IMR-90 (cell line): Measurements from ENCODE around the gene ATOH8. TPM values are rescaled to one million over a fixed set of nuclear protein-coding genes. Genes with fewer than 3 reads are reported as not detected.
A peak's percentile ranks its signal among the peaks of the same experiment; 100 is the strongest.

Source experiments
- ATAC-seq: fragments of 200-7000 bp; cut with Tn5 transposase; 2 replicates; pipeline ENCODE4 v1.9.1; 2020; ENCODE audit warnings: low read depth, mild to moderate bottlenecking, moderate library complexity
- BruUV-seq: library from RNA; stranded (reverse); fragments of 400-500 nt; replicated peaks from 2 replicates; lab custom pipeline; 2021; lab: Mats Ljungman, UMichigan
- CTCF ChIA-PET: fragments of 300-600 bp; formaldehyde crosslinking; extraction: SDS; loops from one replicate; lab custom pipeline; 2021; ENCODE audit warnings: antibody characterized with exemption; lab: Yijun Ruan, JAX
- POLR2A ChIA-PET: fragments of 300-600 bp; sonication (Branson Sonifier 250); formaldehyde crosslinking; loops from one replicate; lab custom pipeline; 2022; ENCODE audit warnings: antibody characterized with exemption; ENCODE audit not compliant: unreplicated experiment; lab: Charles Lee
- DNase-seq: peaks from one replicate; pipeline ENCODE4 v3.0.0; 2013
- H2AFZ ChIP-seq: replicated peaks from 2 replicates; pipeline ENCODE3; 2013; ENCODE audit warnings: low read length, mild to moderate bottlenecking; ENCODE audit not compliant: poor library complexity
- H2AK5ac ChIP-seq: 2 replicates; pipeline ENCODE4 v1.6.1; 2013; ENCODE audit warnings: low read depth, low read length, inconsistent platforms
- H2AK9ac ChIP-seq: replicated peaks from 2 replicates; pipeline ENCODE3; 2013; ENCODE audit warnings: mild to moderate bottlenecking, low read depth, low read length, moderate library complexity; ENCODE audit not compliant: poor library complexity
- H2BK120ac ChIP-seq: 2 replicates; pipeline ENCODE4 v1.6.1; 2013; ENCODE audit warnings: low read depth, low read length, inconsistent platforms
- H2BK15ac ChIP-seq: 3 replicates; pipeline ENCODE4 v1.6.1; 2013; ENCODE audit warnings: low read depth, low read length, inconsistent platforms
- H2BK20ac ChIP-seq: 2 replicates; pipeline ENCODE4 v1.6.1; 2013; ENCODE audit warnings: low read depth, mild to moderate bottlenecking, inconsistent platforms, low read length, moderate library complexity
- H2BK5ac ChIP-seq: 2 replicates; pipeline ENCODE4 v1.6.1; 2013; ENCODE audit warnings: mild to moderate bottlenecking, low read depth, low read length, inconsistent platforms; ENCODE audit not compliant: poor library complexity, severe bottlenecking
- H3K14ac ChIP-seq: replicated peaks from 2 replicates; pipeline ENCODE4 v1.6.1; 2013; ENCODE audit warnings: low read depth, low read length, inconsistent platforms
- H3K18ac ChIP-seq: 2 replicates; pipeline ENCODE4 v1.6.1; 2013; ENCODE audit warnings: low read depth, low read length, control low read depth
- H3K23ac ChIP-seq: 2 replicates; pipeline ENCODE4 v1.6.1; 2013; ENCODE audit warnings: low read depth, low read length, inconsistent platforms
- H3K27ac ChIP-seq: 2 replicates; pipeline ENCODE4 v1.5.1; 2013; ENCODE audit warnings: mild to moderate bottlenecking, control low read depth, low read length; ENCODE audit not compliant: insufficient read depth
- H3K27me3 ChIP-seq: 2 replicates; pipeline ENCODE4 v1.6.1; 2013; ENCODE audit warnings: low read length; ENCODE audit not compliant: control insufficient read depth, insufficient read depth
- H3K36me3 ChIP-seq: 2 replicates; pipeline ENCODE4 v1.6.1; 2013; ENCODE audit warnings: low read length, mixed read lengths; ENCODE audit not compliant: control insufficient read depth, insufficient read depth
- H3K4ac ChIP-seq: 2 replicates; pipeline ENCODE4 v1.6.1; 2013; ENCODE audit warnings: low read depth, low read length, inconsistent platforms
- H3K4me1 ChIP-seq: 2 replicates; pipeline ENCODE4 v1.6.1; 2013; ENCODE audit warnings: low read length, mixed read lengths; ENCODE audit not compliant: control insufficient read depth, insufficient read depth
- H3K4me2 ChIP-seq: 2 replicates; pipeline ENCODE4 v1.6.1; 2013; ENCODE audit warnings: low read depth, mild to moderate bottlenecking, control low read depth, low read length, moderate library complexity
- H3K4me3 ChIP-seq: 2 replicates; pipeline ENCODE4 v1.5.1; 2013; ENCODE audit warnings: low read depth, mild to moderate bottlenecking, control low read depth, low read length, moderate library complexity; ENCODE audit not compliant: insufficient read depth
- H3K56ac ChIP-seq: 2 replicates; pipeline ENCODE4 v1.6.1; 2013; ENCODE audit warnings: low read length, inconsistent platforms; ENCODE audit not compliant: insufficient read depth; ENCODE audit errors: extremely low read depth
- H3K79me1 ChIP-seq, 2 experiments: 2 replicates each; pipeline ENCODE4 v1.6.1; 2013; ENCODE audit warnings: low read length in 2 of 2, inconsistent platforms in 1 of 2, low read depth in 1 of 2
- H3K9ac ChIP-seq: 2 replicates; pipeline ENCODE4 v1.6.1; 2013; ENCODE audit warnings: low read depth, low read length, control low read depth
- H3K9me1 ChIP-seq: 2 replicates; pipeline ENCODE4 v1.6.1; 2013; ENCODE audit warnings: low read length, inconsistent platforms; ENCODE audit not compliant: insufficient read depth
- H3K9me3 ChIP-seq: 2 replicates; pipeline ENCODE4 v1.6.1; 2013; ENCODE audit warnings: low read length; ENCODE audit not compliant: control insufficient read depth, insufficient read depth
- H4K20me1 ChIP-seq: 2 replicates; pipeline ENCODE4 v1.6.1; 2013; ENCODE audit warnings: low read length, inconsistent platforms; ENCODE audit not compliant: insufficient read depth
- H4K5ac ChIP-seq: 2 replicates; pipeline ENCODE4 v1.6.1; 2013; ENCODE audit warnings: mild to moderate bottlenecking, low read depth, low read length, control low read depth
- H4K8ac ChIP-seq, 2 experiments: 2 replicates each; pipeline ENCODE4 v1.6.1; 2013; ENCODE audit warnings: low read depth in 2 of 2, low read length in 2 of 2, control low read depth in 1 of 2, inconsistent platforms in 1 of 2
- H4K91ac ChIP-seq: 2 replicates; pipeline ENCODE4 v1.6.1; 2013; ENCODE audit warnings: low read depth, low read length, inconsistent platforms; ENCODE audit not compliant: insufficient read depth
- BHLHE40 ChIP-seq: fragments of 150-350 bp; IDR thresholded peaks from 2 replicates; pipeline ENCODE4 v1.6.1; 2016; ENCODE audit warnings: mild to moderate bottlenecking, low read depth, low read length
- CEBPB ChIP-seq: IDR thresholded peaks from 2 replicates; pipeline ENCODE4 v1.6.1; 2012; ENCODE audit warnings: low read depth, low read length, improper control_type of control experiment
- CTCF ChIP-seq: conservative IDR thresholded peaks from 2 replicates; pipeline ENCODE4 v1.5.1; 2012; ENCODE audit warnings: mild to moderate bottlenecking, low read depth, low read length, improper control_type of control experiment
- ELK1 ChIP-seq: fragments of 150-350 bp; IDR thresholded peaks from 2 replicates; pipeline ENCODE4 v1.6.1; 2016; ENCODE audit warnings: low read depth, mild to moderate bottlenecking, low read length, moderate library complexity, borderline replicate concordance
- FOS ChIP-seq: fragments of 150-350 bp; IDR thresholded peaks from 2 replicates; pipeline ENCODE4 v1.6.1; 2016; ENCODE audit warnings: low read depth, low read length
- MAFK ChIP-seq: IDR thresholded peaks from 2 replicates; pipeline ENCODE4 v1.6.1; 2012; ENCODE audit warnings: low read depth, low read length, improper control_type of control experiment
- MAZ ChIP-seq: IDR thresholded peaks from 2 replicates; pipeline ENCODE4 v1.6.1; 2012; ENCODE audit warnings: low read depth, mild to moderate bottlenecking, low read length, improper control_type of control experiment, moderate library complexity, borderline replicate concordance
- MXI1 ChIP-seq: IDR thresholded peaks from 2 replicates; pipeline ENCODE4 v1.6.1; 2012; ENCODE audit warnings: low read depth, mild to moderate bottlenecking, low read length, moderate library complexity, borderline replicate concordance
- NFE2L2 ChIP-seq: fragments of 150-350 bp; IDR thresholded peaks from 2 replicates; pipeline ENCODE4 v1.6.1; 2016; ENCODE audit warnings: low read depth, mild to moderate bottlenecking, low read length
- POLR2A ChIP-seq: IDR thresholded peaks from 2 replicates; pipeline ENCODE4 v1.6.1; 2012; ENCODE audit warnings: mild to moderate bottlenecking, low read depth, low read length
- RAD21 ChIP-seq: IDR thresholded peaks from 2 replicates; pipeline ENCODE4 v1.6.1; 2012; ENCODE audit warnings: low read length, improper control_type of control experiment
- RFX5 ChIP-seq: IDR thresholded peaks from 2 replicates; pipeline ENCODE4 v1.8.0; 2012; ENCODE audit warnings: low read depth, mild to moderate bottlenecking, low read length, moderate library complexity
- SMC3 ChIP-seq: fragments of 150-350 bp; IDR thresholded peaks from 2 replicates; pipeline ENCODE4 v1.6.1; 2016; ENCODE audit warnings: low read depth, mild to moderate bottlenecking, antibody characterized with exemption, low read length, moderate library complexity
- USF2 ChIP-seq: fragments of 150-350 bp; IDR thresholded peaks from 2 replicates; pipeline ENCODE4 v1.6.1; 2017; ENCODE audit warnings: mild to moderate bottlenecking, antibody characterized with exemption, low read length, low read depth
- WGBS, 2 experiments: methylation state at CpG; one replicate each; pipeline versions ENCODE4 v1.1.5 to v1.1.7; 2013; ENCODE audit warnings: missing lambda C conversion rate in 2 of 2; ENCODE audit not compliant: insufficient read length in 1 of 2; ENCODE audit errors: extremely low coverage in 2 of 2; 5-methylcytosine and 5-hydroxymethylcytosine counted together
- dilution Hi-C: fragments of 300-500 bp; cut with HindIII; formaldehyde crosslinking; loops from one replicate; pipeline ENCODE4 v1.14.3; 2018; ENCODE audit warnings: low sequenced_read_pairs; ENCODE audit not compliant: unreplicated experiment
- in situ Hi-C: fragments of 300-500 bp; cut with MboI; formaldehyde crosslinking; loops from 3 replicates; pipeline ENCODE4 v1.14.3; 2019; ENCODE audit warnings: low sequenced_read_pairs, inconsistent platforms, mixed read lengths
- intact Hi-C: fragments of 100-400 bp; cut with micrococcal nuclease; formaldehyde crosslinking; loops from 2 replicates; pipeline ENCODE4 v1.10.0; 2022
- polyA plus RNA-seq, 3 experiments: library from polyadenylated mRNA; depleted of rRNA; stranded (reverse); fragments of >200 nt; gene quantifications; 2 replicates each; pipeline ENCODE4 v1.2.3, GENCODE V29; 2012; ENCODE audit warnings: low replicate concordance in 1 of 3
- total RNA-seq: library from RNA; depleted of rRNA; stranded (reverse); fragments of >200 nt; gene quantifications from 2 replicates; pipeline ENCODE4 v1.2.3, GENCODE V29; 2012

Gene ATOH8
- total and polyA plus RNA-seq, 2 of the 4 experiments (the other 2 are of a cell fraction), result 7.9 to 9.0 TPM

GRCh38 chr2:85776672-85777071 lies 22.9 kb downstream of the ATOH8 start (continued):
- TF ChIP-seq RAD21 (no peak), MAZ (no peak), BHLHE40 (no peak), MAFK (no peak)

GRCh38 chr2:85777441-85777861 lies 23.7 kb downstream of the ATOH8 start:
- no peak overlapping the region for H3K18ac ChIP-seq
- no peak overlapping the region for H2BK5ac ChIP-seq
- in situ Hi-C loops, result no loop called here
- peaks cover 18% of the 10 kb centered on the region for H3K9me1 ChIP-seq
- WGBS, 2 experiments, result 73% methylated on average over 6 of the region's 8 CpGs; no CpG with 5 or more reads in 1 of the 2 experiments
- no peaks in the 10 kb centered on the region for H3K9me3 ChIP-seq
- no peak overlapping the region for H3K4me3 ChIP-seq
- H4K8ac ChIP-seq, result 0 out of 4 replicates have a peak overlapping the region, but pooled peaks of 1 of the 2 experiments have one; percentile 16
- ATAC-seq (no peak), DNase-seq (no peak)
- H2AK9ac ChIP-seq, result no peak overlapping the region
- TF ChIP-seq CTCF (no peak), USF2 (no peak), SMC3 (no peak), CEBPB (no peak), NFE2L2 (no peak), ELK1 (no peak), FOS (no peak), POLR2A (no peak), BHLHE40 (no peak), MXI1 (no peak), MAZ (no peak), RAD21 (no peak), RFX5 (no peak)
- no peak overlapping the region for H2BK15ac ChIP-seq
- no peaks in the 10 kb centered on the region for H3K27me3 ChIP-seq
- no peak overlapping the region for H2AK5ac ChIP-seq
- no peak overlapping the region for H3K27ac ChIP-seq
- H3K9ac ChIP-seq, result no peak overlapping the region
- H3K23ac ChIP-seq, result no peak overlapping the region; the same call in 1 of the 2 replicates
- POLR2A ChIA-PET, result no interaction called here
- CTCF ChIA-PET, result no interaction called here
- H2BK20ac ChIP-seq, result no peak overlapping the region
- H3K4me2 ChIP-seq, result no peak overlapping the region
- H2AFZ ChIP-seq, result no peak overlapping the region
- peak overlapping the region; percentile 36 for H3K4ac ChIP-seq
- H4K91ac ChIP-seq, result no peak overlapping the region
- H3K4me1 ChIP-seq, result peaks cover 19% of the 10 kb centered on the region
- no TSS peak for BruUV-seq
- no peak overlapping the region for H4K5ac ChIP-seq
- no peak overlapping the region for H3K14ac ChIP-seq
- dilution Hi-C loops, result no loop called here
- peaks cover 30% of the 10 kb centered on the region for H3K36me3 ChIP-seq
- no peak overlapping the region for H2BK120ac ChIP-seq
- intact Hi-C loops, result no loop called here
- H3K56ac ChIP-seq, result no peak overlapping the region
- peaks cover 11 to 55% of the 10 kb centered on the region in 2 experiments; a peak in 3 of 4 replicates for H3K79me1 ChIP-seq
- H4K20me1 ChIP-seq, result peaks cover 5% of the 10 kb centered on the region; the same call in 1 of the 2 replicates
